GM12801 (cell line): ENCODE data around the gene YY2.

Experiments
- CTCF ChIP-seq: IDR thresholded peaks from one replicate; pipeline ENCODE4 v1.5.1; 2011; ENCODE audit warnings: control low read depth; ENCODE audit not compliant: insufficient read length; ENCODE audit errors: extremely low read depth

YY2 gene

GRCh38 chrX:21855937-21856415 lies at the start of gene YY2:
TSS of gene YY2 (plus strand) at chrX:21855987. CDS start at chrX:21856485, 498 bp downstream.
- no peak for TF ChIP-seq CTCF

- TF ChIP-seq CTCF = no peak
These were observed 49.1 kb upstream of the YY2 start for GRCh38 chrX:21806691-21807090.

- no peak for TF ChIP-seq CTCF
These were observed 44.0 kb upstream of the YY2 start for GRCh38 chrX:21811832-21812231.

- TF ChIP-seq CTCF = no peak
These were observed 43.2 kb upstream of the YY2 start for GRCh38 chrX:21812628-21813027.

- no peak for TF ChIP-seq CTCF
These were observed 42.0 kb upstream of the YY2 start for GRCh38 chrX:21813612-21814368.

- TF ChIP-seq CTCF = no peak
These were observed 39.7 kb upstream of the YY2 start for GRCh38 chrX:21816136-21816535.

GRCh38 chrX:21821875-21822274 lies 33.9 kb upstream of the YY2 start:
- TF ChIP-seq CTCF = no peak
